Measurements from ENCODE around the gene POU2F1. TPM values are rescaled to one million over a fixed set of nuclear protein-coding genes. Genes with fewer than 3 reads are reported as not detected.

POU2F1 gene
- total and polyA plus RNA-seq, 9 donors: 3.9 to 24.6 (median 17.0) TPM

GRCh38 chr1:167194182-167194581 is 26.5 kb upstream of the POU2F1 start:
- WGBS, 3 donors: 66 to 70% (median 69%) methylated on average over 3 of the region's 3 CpGs
- no peak for DNase-seq
- Histone ChIP-seq H3K36me3 (no peaks in the 10 kb centered on the region), H3K4me1 (ENCODE audit: insufficient read depth) (no peaks in the 10 kb centered on the region), H3K27me3 (no peaks in the 10 kb centered on the region), H3K4me3 (no peak overlapping the region), H3K9me3 (no peaks in the 10 kb centered on the region), H3K27ac (no peak overlapping the region)
- intact Hi-C loops (cut with DNase I): no loop called here
- TF ChIP-seq POLR2A (IDR thresholded peaks at IDR 0.05) (no peak), CTCF (IDR thresholded peaks at IDR 0.05) (no peak), EP300 (IDR thresholded peaks at IDR 0.05) (no peak)

GRCh38 chr1:167196166-167196565 is 24.5 kb upstream of the POU2F1 start:
- H3K36me3 ChIP-seq: no peaks in the 10 kb centered on the region
- no peak overlapping the region for H3K4me3 ChIP-seq
- no peaks in the 10 kb centered on the region for H3K4me1 ChIP-seq (ENCODE audit: insufficient read depth)
- no peaks in the 10 kb centered on the region for H3K27me3 ChIP-seq
- no peak for DNase-seq
- intact Hi-C loops (cut with DNase I): no loop called here
- no peaks in the 10 kb centered on the region for H3K9me3 ChIP-seq
- no peak overlapping the region for H3K27ac ChIP-seq
- TF ChIP-seq EP300 (IDR thresholded peaks at IDR 0.05) (no peak), POLR2A (IDR thresholded peaks at IDR 0.05) (no peak), CTCF (IDR thresholded peaks at IDR 0.05) (no peak)

- Histone ChIP-seq H3K4me1 (ENCODE audit: insufficient read depth) (no peaks in the 10 kb centered on the region), H3K9me3 (no peaks in the 10 kb centered on the region), H3K36me3 (no peaks in the 10 kb centered on the region), H3K27me3 (no peaks in the 10 kb centered on the region), H3K4me3 (no peak overlapping the region), H3K27ac (no peak overlapping the region)
- no peak for DNase-seq
- intact Hi-C loops (cut with DNase I): no loop called here
- TF ChIP-seq EP300 (IDR thresholded peaks at IDR 0.05) (no peak), CTCF (IDR thresholded peaks at IDR 0.05) (no peak), POLR2A (IDR thresholded peaks at IDR 0.05) (no peak)
- WGBS, 3 donors: 0 to 6% (median 0%) methylated on average over 1 of the region's 1 CpG
Measured at GRCh38 chr1:167197236-167197635, 23.4 kb upstream of the POU2F1 start.

GRCh38 chr1:167197692-167198091 is 23.0 kb upstream of the POU2F1 start:
- TF ChIP-seq EP300 (IDR thresholded peaks at IDR 0.05) (no peak), POLR2A (IDR thresholded peaks at IDR 0.05) (no peak), CTCF (IDR thresholded peaks at IDR 0.05) (no peak)
- 93 to 97% (median 94%) methylated on average over 4 of the region's 4 CpGs for WGBS, 3 donors
- H3K27me3 ChIP-seq: no peaks in the 10 kb centered on the region

More at GRCh38 chr1:167197692-167198091, 23.0 kb upstream of the POU2F1 start:
- no peaks in the 10 kb centered on the region for H3K4me1 ChIP-seq (ENCODE audit: insufficient read depth)
- H3K36me3 ChIP-seq: no peaks in the 10 kb centered on the region
- intact Hi-C loops (cut with DNase I): no loop called here
- no peak for DNase-seq
- no peaks in the 10 kb centered on the region for H3K9me3 ChIP-seq
- no peak overlapping the region for H3K27ac ChIP-seq
- no peak overlapping the region for H3K4me3 ChIP-seq

All from ovary (tissue), 9 donors.